Measurements from ENCODE around the gene CCNJL.
"Not testable (repeated sequence)": the region's sequence is repeated elsewhere in the genome, so short reads cannot be mapped to it uniquely, and the experiment has no call there.

Gene CCNJL

DNA sequence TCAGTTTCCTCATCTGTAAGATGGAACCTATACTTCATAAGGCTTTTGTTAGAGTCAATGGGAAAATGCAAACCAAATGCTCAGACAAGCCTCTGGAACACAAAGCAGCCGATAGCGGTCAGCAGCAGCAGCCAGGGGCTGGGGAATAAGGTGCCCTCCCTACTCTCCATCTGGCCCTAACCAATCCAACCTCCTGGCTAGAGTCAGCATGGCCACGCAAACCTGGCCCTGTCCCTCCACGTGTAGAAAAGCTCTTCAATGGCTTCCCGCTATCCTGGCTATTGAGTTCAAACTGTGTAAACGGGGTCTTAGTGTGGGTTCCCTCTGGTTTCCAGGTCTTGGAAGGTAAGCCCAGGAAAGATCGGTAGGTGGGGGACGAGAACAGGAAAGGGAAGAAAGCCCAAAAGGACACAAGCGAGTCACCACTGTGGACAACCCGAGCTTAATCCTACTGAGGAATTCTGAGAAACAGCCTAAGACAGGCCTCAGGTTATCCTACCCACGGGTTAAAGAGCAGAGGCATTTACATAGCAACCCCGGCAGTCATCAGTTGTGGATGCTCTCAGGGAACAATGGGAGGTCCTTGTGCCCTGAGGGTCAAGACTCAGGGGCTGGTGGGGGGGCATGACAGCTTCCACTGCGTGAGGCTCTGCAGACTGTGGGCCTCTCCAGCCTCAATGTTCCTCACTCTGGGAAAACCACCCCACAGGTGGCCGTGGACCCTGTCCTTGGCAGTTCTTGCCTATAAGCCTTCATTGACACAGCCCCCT is 52.2 kb downstream of the CCNJL start:
- no peak for DNase-seq

- no peak for DNase-seq
Observed at GRCh38 chr5:160259341-160259740, 53.0 kb downstream of the CCNJL start.

DNA sequence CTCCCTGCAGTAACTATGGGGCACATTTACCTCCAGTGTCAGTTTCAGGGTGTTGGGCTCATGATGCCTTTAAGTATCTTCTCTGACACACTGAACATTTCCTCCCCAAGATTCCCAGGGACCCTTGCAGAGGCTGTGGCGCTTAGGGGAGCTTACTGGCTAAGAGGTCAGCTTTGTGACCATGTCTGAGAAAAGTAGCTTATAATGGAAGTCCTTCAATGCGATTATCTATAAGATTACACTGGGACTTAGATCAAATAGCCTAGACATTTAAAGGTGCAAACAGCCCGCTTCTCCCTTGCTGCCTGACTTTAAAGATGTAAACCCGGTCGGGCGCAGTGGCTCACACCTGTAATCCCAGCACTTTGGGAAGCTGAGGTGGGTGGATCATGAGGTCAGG is 57.7 kb downstream of the CCNJL start:
- DNase-seq: no peak

DNA sequence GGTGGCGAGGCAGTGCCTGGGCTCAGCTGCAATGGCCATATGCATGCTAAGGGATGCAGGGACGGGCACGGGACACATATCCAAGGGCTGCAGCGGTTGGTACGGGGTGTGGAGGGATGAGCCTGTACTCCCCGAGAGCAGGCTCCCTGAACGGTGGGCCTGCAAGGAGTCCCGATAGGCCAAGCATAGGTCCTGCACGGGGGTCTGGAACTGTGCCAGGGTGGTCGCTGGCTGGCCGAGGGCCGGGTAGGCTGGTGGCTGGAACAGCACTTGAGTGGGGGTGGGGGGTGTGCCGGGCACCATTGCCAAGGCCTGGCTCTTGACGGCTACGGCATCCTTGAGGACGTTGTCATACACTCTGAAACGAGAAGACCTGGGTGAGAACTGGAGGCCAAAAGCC is 58.9 kb downstream of the CCNJL start:
- no peak for DNase-seq

GRCh38 chr5:160252916-160253315 is 59.4 kb downstream of the CCNJL start:
- no peak for DNase-seq

DNA sequence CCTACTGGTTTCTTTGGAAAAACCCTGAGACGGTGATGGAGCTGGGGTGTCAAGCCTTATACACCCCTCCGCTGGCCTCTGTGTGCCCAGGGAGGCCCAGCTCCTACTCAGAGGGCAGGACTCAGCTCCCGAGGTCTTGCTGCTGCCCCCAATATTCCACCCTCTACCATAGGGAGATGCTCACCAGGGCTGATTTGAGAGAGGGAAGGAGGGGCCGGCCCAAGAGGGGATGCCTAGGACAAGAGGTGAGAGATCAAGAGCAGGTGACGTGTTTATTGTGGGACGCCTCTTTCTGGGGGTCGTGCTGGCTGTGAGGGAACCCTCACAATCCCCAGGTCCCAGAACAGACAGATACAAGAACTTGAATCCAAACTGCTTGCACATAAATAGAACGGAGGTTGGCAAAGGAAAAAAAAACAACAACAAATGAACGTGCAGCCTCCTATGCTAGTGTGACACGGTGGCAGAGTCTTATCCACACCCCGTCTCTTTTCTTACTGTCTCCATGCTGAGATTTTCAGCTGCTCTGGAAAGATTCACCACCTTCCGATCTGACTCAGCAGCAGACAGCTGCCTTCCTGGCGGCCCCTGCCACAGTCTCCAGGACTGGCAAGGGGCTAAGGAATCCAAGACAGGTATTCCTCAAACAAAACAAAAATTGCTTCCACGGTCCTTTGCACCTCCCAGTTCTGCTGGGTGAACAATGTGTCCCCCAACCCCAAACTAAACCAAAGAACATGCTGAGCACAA is 60.8 kb downstream of the CCNJL start:
- no peak for DNase-seq

- no peak for DNase-seq
Observed at GRCh38 chr5:160250826-160251225, 61.5 kb downstream of the CCNJL start.

DNA sequence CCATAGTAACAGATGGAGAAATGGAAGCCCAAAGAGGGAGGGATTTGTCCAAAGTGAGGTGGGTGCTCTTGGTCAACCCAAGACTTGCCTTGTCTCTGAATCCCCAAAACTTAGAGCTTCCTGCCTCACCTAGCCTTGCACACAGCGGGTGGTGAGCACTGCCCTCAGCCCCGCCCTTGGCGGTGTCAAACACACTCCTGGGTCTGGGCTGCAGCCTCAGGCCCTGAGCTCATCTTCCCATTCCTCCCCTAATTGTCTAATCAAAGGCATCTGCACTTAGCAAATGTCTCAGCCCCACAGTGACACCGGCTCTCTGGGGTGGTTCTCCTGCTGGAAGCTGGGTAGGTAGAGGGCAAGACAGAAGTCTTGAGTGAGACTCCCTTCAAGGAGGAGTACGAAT is 62.1 kb downstream of the CCNJL start:
- DNase-seq: no peak

DNA sequence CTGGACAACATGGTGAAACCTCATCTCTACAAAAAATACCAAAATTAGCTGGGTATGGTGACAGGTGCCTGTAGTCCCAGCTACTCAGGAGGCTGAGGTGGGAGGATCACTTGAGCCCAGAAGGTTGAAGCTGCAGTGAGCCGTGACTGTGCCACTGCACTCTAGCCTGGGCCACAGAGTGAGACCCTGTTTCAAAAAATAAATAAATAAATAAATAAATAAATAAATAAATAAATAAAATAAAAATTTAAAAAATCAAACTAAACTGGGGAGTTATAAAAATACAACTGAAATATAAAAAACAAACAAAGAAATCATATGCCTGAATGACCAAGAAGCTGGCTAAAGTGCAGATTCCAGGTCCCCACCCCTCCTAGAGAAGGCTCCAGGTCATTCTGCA is 62.8 kb downstream of the CCNJL start:
- not testable (repeated sequence) for DNase-seq

DNA sequence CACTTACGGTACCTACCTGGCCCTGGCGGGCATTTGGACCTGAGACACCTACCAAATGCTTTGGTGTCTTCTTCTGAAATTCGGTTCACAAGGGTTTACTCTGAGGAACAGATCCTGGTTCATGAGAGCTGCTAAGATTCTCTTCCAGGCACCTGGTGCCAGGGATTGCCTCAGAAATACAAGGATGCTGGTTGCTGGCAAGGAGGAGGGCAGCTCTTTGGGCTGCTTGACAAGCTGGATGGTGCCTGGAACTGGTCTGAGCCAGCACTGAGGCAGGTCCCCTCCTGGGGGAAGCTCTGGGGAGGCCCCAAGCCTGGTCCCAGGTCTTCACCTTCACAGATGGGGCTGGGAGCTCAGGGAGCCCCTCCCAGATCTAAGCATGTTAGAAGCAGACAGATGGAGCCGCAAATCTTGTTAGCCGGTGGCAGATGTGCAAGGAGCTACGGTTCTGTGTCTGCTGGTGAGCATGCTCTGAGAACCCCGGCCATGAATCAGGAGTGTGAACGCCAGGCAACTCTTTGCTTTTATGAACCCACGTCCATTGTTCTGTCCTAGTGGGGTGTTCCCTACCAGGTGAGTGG is 66.8 kb downstream of the CCNJL start:
- DNase-seq: no peak

DNA sequence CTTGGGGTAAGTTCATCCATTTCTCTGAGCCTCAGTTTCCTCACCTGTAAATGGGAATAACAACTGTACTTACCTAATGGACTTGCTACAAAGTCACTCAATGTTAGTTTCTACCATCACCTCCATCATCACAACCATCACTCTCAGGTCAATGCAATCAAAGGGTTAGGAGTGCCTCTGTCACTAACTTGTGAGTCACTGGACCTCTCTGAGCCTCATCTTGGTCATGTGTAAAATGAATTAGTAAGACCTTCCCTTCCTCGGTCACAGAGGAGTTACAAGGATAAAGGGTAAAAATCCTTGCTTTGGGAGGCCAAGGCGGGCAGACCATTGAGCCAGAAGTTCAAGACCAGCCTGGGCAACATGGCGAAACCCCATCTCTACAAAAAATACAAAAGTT is 70.2 kb downstream of the CCNJL start:
- DNase-seq: no peak

GRCh38 chr5:160240350-160240749 is 72.0 kb downstream of the CCNJL start:
- no peak for DNase-seq

GRCh38 chr5:160237571-160238093 is 74.7 kb downstream of the CCNJL start:
- DNase-seq: no peak

DNA sequence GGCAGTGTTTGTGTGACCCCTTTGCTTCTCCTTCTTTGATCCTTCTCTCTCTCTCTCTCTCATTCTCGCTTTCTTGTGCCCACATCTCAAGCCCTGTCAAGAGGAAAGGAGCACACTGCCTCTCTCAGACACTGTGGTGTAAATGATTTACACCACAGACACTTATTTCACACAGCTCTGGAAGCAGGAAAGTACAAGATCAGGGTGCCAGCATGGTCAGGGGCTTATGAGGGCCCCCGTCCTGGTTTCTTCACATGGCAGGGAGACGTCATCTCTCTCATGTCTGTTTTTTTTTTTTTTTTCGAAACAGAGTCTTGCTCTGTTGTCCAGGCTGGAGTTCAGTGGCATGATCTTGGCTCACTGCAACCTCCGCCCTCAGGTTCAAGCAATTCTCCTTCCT is 76.6 kb downstream of the CCNJL start:
- DNase-seq: no peak

DNA sequence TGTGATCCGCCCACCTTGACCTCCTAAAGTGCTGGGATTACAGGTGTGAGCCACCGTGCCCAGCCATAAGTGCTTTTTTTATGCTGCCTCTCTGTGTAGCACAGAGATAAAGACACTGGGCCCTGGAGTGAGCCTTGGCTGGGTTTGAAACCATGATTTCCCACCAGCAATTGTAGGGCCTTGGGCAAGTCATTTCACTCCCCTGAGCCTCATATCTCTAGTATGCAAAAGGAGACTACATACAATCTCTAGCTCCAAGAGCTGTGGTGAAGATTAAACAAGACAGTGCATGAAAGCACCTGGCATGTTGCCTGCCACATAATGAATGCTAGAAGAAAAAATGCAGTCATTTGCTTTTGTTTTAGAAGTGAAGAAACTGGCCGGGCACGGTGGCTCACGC is 79.1 kb downstream of the CCNJL start:
- DNase-seq: no peak

DNA sequence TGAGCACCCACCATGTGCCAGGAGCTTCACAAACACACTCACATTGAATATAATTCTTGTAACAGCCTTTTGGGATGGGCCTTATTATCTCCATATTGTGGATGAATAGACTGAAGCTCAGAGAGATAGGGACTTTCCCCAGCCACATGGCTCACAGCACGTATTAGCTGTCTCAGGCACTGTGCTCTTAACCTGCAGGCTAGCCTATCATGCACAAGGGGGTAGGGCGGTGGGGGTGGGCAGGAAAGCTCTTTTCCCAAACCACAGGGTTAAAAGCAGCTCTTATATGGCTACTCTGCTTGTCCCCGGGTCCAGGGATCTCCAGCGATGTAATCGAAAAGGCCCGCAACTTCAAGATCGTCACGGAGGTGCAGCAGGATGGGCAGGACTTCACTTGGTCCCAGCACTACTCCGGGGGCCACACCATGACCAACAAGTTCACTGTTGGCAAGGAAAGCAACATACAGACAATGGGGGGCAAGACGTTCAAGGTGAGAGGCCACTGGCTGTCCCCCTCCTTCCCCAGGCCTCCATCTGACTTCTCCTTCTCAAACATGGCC is 80.5 kb downstream of the CCNJL start:
- DNase-seq: no peak

DNA sequence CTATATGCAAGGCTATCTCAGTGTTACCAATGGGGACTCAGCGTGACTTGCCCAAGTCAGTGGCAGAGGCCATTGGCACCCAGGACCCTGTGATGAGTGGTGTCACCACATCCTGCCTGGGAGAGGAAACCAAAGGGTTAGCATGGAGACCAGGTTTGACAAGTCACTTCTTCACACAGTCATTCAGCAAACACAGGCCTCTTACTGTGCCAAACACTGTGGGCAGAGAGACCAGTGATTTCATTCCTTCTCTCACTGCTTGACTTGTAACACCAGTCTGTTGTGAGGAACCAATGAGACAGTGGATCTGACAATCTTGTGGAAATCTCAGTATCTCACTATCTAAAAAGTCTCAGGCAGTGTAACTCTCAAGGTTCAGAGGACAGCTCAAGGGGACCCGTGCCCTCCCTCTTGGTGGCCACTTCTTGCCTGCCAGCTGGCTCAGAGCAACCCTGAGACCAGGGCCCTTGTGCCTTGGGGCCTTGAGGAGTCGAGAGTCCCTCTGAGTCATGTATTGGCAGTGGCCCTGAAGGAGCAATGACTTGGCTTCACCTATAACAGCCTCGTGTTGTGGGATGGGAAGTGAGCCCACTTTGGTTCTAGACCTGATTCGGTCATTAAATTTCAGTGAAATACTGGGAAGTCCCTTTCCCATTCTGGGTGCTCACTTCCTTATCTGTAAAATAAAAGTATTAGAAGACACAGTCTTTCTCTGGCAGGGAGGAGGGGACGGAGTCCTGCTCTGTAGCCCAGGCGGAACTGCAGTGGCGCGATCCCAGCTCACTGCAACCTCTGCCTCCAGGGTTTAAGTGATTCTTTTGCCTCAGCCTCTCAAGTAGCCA is 81.5 kb downstream of the CCNJL start:
- DNase-seq: peak in 1 of 5 donors; percentile 13

GRCh38 chr5:160229190-160229742 is 83.1 kb downstream of the CCNJL start, which contains the start of gene FABP6:
Gene FABP6, plus strand, starts transcription at chr5:160229506. Its CDS starts 52 bp downstream, at chr5:160229558.
- no peak for DNase-seq

- no peak for DNase-seq
Observed at GRCh38 chr5:160227012-160227411, 85.4 kb downstream of the CCNJL start.

DNA sequence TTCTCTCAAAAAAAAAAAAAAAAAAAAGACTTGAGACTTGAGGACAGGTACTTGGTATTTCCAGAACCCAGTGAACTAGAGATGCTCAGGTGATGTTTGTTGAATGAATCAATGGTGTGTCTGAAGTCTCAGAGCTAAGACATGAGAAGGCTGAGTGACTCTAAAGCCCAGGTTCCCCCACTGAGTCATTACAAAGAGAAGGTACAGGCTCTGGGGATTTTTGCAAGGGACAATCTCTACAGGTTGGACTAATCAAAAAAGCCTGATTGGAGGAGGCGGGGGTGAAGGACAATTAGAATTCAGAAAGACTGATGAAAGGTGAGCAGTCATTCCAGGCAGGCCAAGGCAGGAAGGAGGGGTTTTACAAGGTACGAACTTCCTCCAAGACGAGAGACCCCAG is 91.3 kb downstream of the CCNJL start:
- DNase-seq: no peak

- no peak for DNase-seq
Observed at GRCh38 chr5:160219356-160219755, 93.0 kb downstream of the CCNJL start.

DNA sequence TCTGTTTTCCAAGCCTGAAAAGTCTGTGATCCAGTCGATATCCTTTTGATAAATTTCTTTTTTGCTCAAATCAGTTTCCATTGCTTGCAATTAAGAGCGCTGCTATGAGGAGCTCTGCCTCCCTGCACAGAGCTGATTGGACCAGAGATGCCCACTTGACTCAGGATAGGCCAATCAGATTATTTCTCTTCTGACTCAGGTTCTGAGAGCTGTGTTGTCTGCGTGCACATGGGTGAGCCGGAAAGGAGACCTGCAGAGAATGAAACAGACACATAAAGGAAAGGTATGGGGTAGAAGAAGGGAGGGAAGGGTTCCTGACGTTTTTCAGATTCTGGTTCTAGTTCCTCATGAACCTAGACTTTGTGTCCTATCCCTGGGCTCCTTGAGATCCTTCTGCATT is 98.8 kb downstream of the CCNJL start:
- DNase-seq: no peak

All from T-helper 1 cell (primary cell).